CD4-positive, alpha-beta memory T cell (primary cell): ENCODE measurements around the gene MICAL3. TPM values are rescaled to one million over a fixed set of nuclear protein-coding genes. Genes with fewer than 3 reads are reported as not detected.
A peak's percentile ranks its signal among the peaks of the same experiment; 100 is the strongest.

Experiments
- CTCF ChIA-PET: fragments of 350-600 bp; sonication (Branson Sonifier 250); formaldehyde crosslinking; loops from one replicate; lab custom pipeline; 2021; ENCODE audit warnings: inconsistent platforms; ENCODE audit not compliant: partially characterized antibody; lab: Charles Lee
- POLR2A ChIA-PET: fragments of 350-600 bp; sonication (Branson Sonifier 250); formaldehyde crosslinking; loops from one replicate; lab custom pipeline; 2021; ENCODE audit not compliant: partially characterized antibody; lab: Charles Lee
- DNase-seq, 5 donors: peaks; one replicate each; pipeline versions ENCODE4 v3.0.0 to v3.0.0-alpha.2; 2020 to 2022; ENCODE audit warnings: mixed read lengths in 1 of 5
- H3K27ac ChIP-seq: one replicate; pipeline ENCODE4 v1.7.0; 2013; ENCODE audit warnings: low read depth, low read length
- H3K27me3 ChIP-seq: 2 replicates; pipeline ENCODE4 v1.7.0; 2013; ENCODE audit warnings: mild to moderate bottlenecking, low read length, moderate library complexity; ENCODE audit not compliant: insufficient read depth
- H3K36me3 ChIP-seq: 2 replicates; pipeline ENCODE4 v1.7.0; 2013; ENCODE audit warnings: mild to moderate bottlenecking, low read length, moderate library complexity; ENCODE audit not compliant: insufficient read depth
- H3K4me1 ChIP-seq: 2 replicates; pipeline ENCODE4 v1.7.0; 2013; ENCODE audit warnings: mild to moderate bottlenecking, low read length, moderate library complexity; ENCODE audit not compliant: insufficient read depth
- H3K4me3 ChIP-seq, 2 donors: one replicate each; pipeline ENCODE4 v1.7.0; 2013; ENCODE audit warnings: low read length in 2 of 2, mild to moderate bottlenecking in 1 of 2
- H3K9me3 ChIP-seq, 2 donors: one replicate each; pipeline ENCODE4 v1.7.0; 2013; ENCODE audit warnings: low read length in 2 of 2, control low read depth in 1 of 2; ENCODE audit not compliant: control insufficient read depth in 1 of 2
- H3K27ac Mint-ChIP-seq, 7 donors: one replicate each; pipeline ENCODE4 v1.8.0; 2020 to 2021; ENCODE audit warnings: mixed read lengths in 7 of 7, mild to moderate bottlenecking in 6 of 7, inconsistent platforms in 3 of 7, moderate library complexity in 3 of 7
- H3K27me3 Mint-ChIP-seq, 2 donors: one replicate each; pipeline ENCODE4 v1.8.0; 2020 to 2021; ENCODE audit warnings: mixed read lengths in 2 of 2
- H3K36me3 Mint-ChIP-seq, 2 donors: one replicate each; pipeline ENCODE4 v1.8.0; 2020 to 2021; ENCODE audit warnings: mixed read lengths in 2 of 2, inconsistent platforms in 1 of 2, mild to moderate bottlenecking in 1 of 2
- H3K4me1 Mint-ChIP-seq, 4 donors: one replicate each; pipeline ENCODE4 v1.8.0; 2020 to 2021; ENCODE audit warnings: mixed read lengths in 4 of 4, mild to moderate bottlenecking in 1 of 4
- H3K4me3 Mint-ChIP-seq, 8 donors: one replicate each; pipeline ENCODE4 v1.8.0; 2020 to 2021; ENCODE audit warnings: mixed read lengths in 8 of 8, mild to moderate bottlenecking in 7 of 8, moderate library complexity in 6 of 8, inconsistent platforms in 3 of 8
- H3K9me3 Mint-ChIP-seq, 8 donors: one replicate each; pipeline ENCODE4 v1.8.0; 2020 to 2021; ENCODE audit warnings: mixed read lengths in 8 of 8, mild to moderate bottlenecking in 5 of 8, inconsistent platforms in 3 of 8, moderate library complexity in 1 of 8
- intact Hi-C: fragments of 100-400 bp; cut with micrococcal nuclease; formaldehyde crosslinking; loops from one replicate; pipeline ENCODE4 v1.15.1; 2023
- polyA plus RNA-seq, 2 donors: library from polyadenylated mRNA; unstranded; fragments of 300-500 nt; fragmentation: Illumina TruSeq; gene quantifications; one replicate each; pipeline ENCODE4 v1.2.3, GENCODE V29; 2021
- total RNA-seq, 2 experiments: library from RNA; stranded (reverse); gene quantifications; one replicate each; pipeline ENCODE4 v1.2.3, GENCODE V29; 2021

The MICAL3 gene
- total and polyA plus RNA-seq, 4 experiments from 2014 or later, result 0.97 to 28.9 (median 14.4) TPM

- H3K27ac ChIP-seq, result peak within 1 kb of the TSS; percentile 57
- peaks cover 0 to 13% of the 10 kb centered on the region in 2 donors for H3K36me3 Mint-ChIP-seq
- peaks cover 46 to 91% (median 71%) of the 10 kb centered on the region in 4 donors for H3K4me1 Mint-ChIP-seq
- H3K27ac Mint-ChIP-seq, result peak within 1 kb of the TSS; percentile 87 to 98 (median 94)
- ChIA-PET CTCF (interaction anchor here (6.8 kb wide), 1 partner anchor 11 kb away, joined by 58 read pairs; no protein-coding TSS in a partner anchor), POLR2A (interaction anchor here (0.9 to 3.2 kb wide), 4 partner anchors 9 to 303 kb away, joined by 3 to 19 read pairs (median 6); partner anchors contain the start of gene PEX26)
- peaks cover 76% of the 10 kb centered on the region for H3K4me1 ChIP-seq
- intact Hi-C loops, result no loop called here
- H3K4me3 Mint-ChIP-seq, result peak within 1 kb of the TSS; percentile 88 to 99 (median 94)
- peak; percentile 34 to 52 (median 42) for DNase-seq
- H3K36me3 ChIP-seq, result no peaks in the 10 kb centered on the region
- H3K4me3 ChIP-seq, result peak within 1 kb of the TSS; percentile 51 to 61
- H3K9me3 ChIP-seq, result no peaks in the 10 kb centered on the region
- H3K9me3 Mint-ChIP-seq, result no peaks in the 10 kb centered on the region
- no peaks in the 10 kb centered on the region for H3K27me3 Mint-ChIP-seq
- no peaks in the 10 kb centered on the region for H3K27me3 ChIP-seq
Observed at GRCh38 chr22:17774206-17774925, 250.0 kb downstream of the MICAL3 start, which contains the start of gene BID. TSS of gene BID (minus strand) at chr22:17774469. CDS start at chr22:17750116, 24,353 bp downstream.

GRCh38 chr22:17773606-17774205 lies 250.7 kb downstream of the MICAL3 start:
- Histone ChIP-seq H3K36me3 (no peaks in the 10 kb centered on the region), H3K4me1 (peaks cover 70% of the 10 kb centered on the region), H3K4me3 (peak overlapping the region; percentile 51 to 61), H3K9me3 (no peaks in the 10 kb centered on the region), H3K27me3 (no peaks in the 10 kb centered on the region), H3K27ac (peak overlapping the region; percentile 57)
- intact Hi-C loops, result no loop called here
- ChIA-PET POLR2A (interaction anchor here (0.9 to 3.2 kb wide), 6 partner anchors 8 to 304 kb away, joined by 3 to 19 read pairs (median 6); partner anchors contain the start of gene PEX26), CTCF (interaction anchor here (1.1 to 6.8 kb wide), 5 partner anchors 8 to 32 kb away, joined by 3 to 58 read pairs (median 5); no protein-coding TSS in a partner anchor)
- peak; percentile 57 to 77 (median 60) for DNase-seq
- Mint-ChIP-seq H3K4me1 (peaks cover 40 to 88% (median 65%) of the 10 kb centered on the region in 4 donors), H3K9me3 (no peaks in the 10 kb centered on the region), H3K27me3 (no peaks in the 10 kb centered on the region), H3K36me3 (peaks cover 0 to 13% of the 10 kb centered on the region in 2 donors), H3K4me3 (peak overlapping the region; percentile 87 to 96 (median 90)), H3K27ac (peak overlapping the region; percentile 63 to 95 (median 88))

- ChIA-PET CTCF (interaction anchor here (0.8 to 6.8 kb wide), 6 partner anchors 8 to 31 kb away, joined by 3 to 58 read pairs (median 4); no protein-coding TSS in a partner anchor), POLR2A (interaction anchor here (0.9 to 3.2 kb wide), 6 partner anchors 8 to 305 kb away, joined by 3 to 19 read pairs (median 6); partner anchors contain the start of gene PEX26)
- no peaks in the 10 kb centered on the region for H3K36me3 ChIP-seq
- Mint-ChIP-seq H3K27me3 (no peaks in the 10 kb centered on the region), H3K9me3 (no peaks in the 10 kb centered on the region), H3K27ac (peak overlapping the region; percentile 63 to 95 (median 88)), H3K4me3 (peak overlapping the region; percentile 87 to 96 (median 90)), H3K4me1 (peaks cover 39 to 88% (median 63%) of the 10 kb centered on the region in 4 donors), H3K36me3 (peaks cover 0 to 14% of the 10 kb centered on the region in 2 donors)
- peak overlapping the region; percentile 57 for H3K27ac ChIP-seq
- peak overlapping the region; percentile 51 to 61 for H3K4me3 ChIP-seq
- H3K9me3 ChIP-seq, result no peaks in the 10 kb centered on the region
- no peak for DNase-seq
- no peaks in the 10 kb centered on the region for H3K27me3 ChIP-seq
- intact Hi-C loops, result no loop called here
- H3K4me1 ChIP-seq, result peaks cover 68% of the 10 kb centered on the region
Observed at GRCh38 chr22:17772958-17773605, 251.3 kb downstream of the MICAL3 start.

DNA sequence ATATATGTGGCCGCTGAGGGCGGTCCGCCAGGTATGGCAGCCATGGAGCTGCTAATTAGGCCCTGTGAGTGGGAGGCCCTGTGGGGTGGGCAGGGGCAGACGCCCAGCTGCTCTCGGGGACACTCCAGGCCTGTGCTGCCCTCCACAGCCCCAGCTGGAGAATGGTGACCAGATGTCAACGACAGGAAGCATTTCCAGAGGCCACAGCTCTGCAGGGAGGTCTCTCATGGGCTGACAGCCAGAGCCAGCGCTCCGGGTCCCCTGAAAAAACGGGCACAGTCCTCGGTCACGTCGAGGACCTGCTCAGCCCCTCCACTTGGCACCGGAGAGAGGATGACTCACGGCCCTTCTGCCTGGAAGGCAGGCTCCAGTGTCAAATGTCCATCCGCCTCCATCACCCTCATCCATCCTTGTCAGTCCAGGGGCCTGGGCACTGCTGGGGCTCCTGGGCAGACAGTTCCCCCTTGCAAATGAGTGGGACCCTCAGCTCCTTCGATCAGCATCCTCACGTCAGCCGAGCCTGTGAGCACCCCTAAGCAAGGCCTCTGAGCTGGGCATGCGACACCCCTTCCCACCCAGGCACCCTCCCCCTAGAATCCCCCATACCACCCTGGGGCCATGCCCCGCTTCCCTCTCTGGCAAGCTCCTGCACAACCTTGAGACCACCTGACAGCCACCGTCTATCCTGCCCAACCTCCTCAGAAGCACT lies 252.0 kb downstream of the MICAL3 start:
- Mint-ChIP-seq H3K4me1 (peaks cover 42 to 88% (median 65%) of the 10 kb centered on the region in 4 donors), H3K4me3 (peak overlapping the region; percentile 87 to 96 (median 90)), H3K9me3 (no peaks in the 10 kb centered on the region), H3K27me3 (no peaks in the 10 kb centered on the region), H3K36me3 (peaks cover 0 to 10% of the 10 kb centered on the region in 2 donors), H3K27ac (peak overlapping the region; percentile 5 to 95 (median 75))
- DNase-seq, result no peak
- intact Hi-C loops, result no loop called here
- ChIA-PET CTCF (interaction anchor here (0.8 to 6.8 kb wide), 6 partner anchors 9 to 31 kb away, joined by 3 to 58 read pairs (median 4); no protein-coding TSS in a partner anchor), POLR2A (interaction anchor here (1.1 to 3.2 kb wide), 5 partner anchors 8 to 134 kb away, joined by 3 to 19 read pairs (median 5); partner anchors contain the start of gene BCL2L13)
- Histone ChIP-seq H3K36me3 (no peaks in the 10 kb centered on the region), H3K27ac (peak overlapping the region; percentile 57), H3K27me3 (no peaks in the 10 kb centered on the region), H3K4me3 (peak overlapping the region in 1 of 2 donors; percentile 51), H3K9me3 (no peaks in the 10 kb centered on the region), H3K4me1 (peaks cover 70% of the 10 kb centered on the region)

- no peak overlapping the region for H3K27ac ChIP-seq
- no peak for DNase-seq
- Mint-ChIP-seq H3K4me1 (peaks cover 34 to 79% (median 52%) of the 10 kb centered on the region in 4 donors), H3K36me3 (peaks cover 0 to 5% of the 10 kb centered on the region in 2 donors), H3K27me3 (no peaks in the 10 kb centered on the region), H3K9me3 (no peaks in the 10 kb centered on the region), H3K4me3 (peak overlapping the region in 2 of 8 donors; percentile 6 to 25), H3K27ac (peak overlapping the region; percentile 48 to 80 (median 71))
- H3K4me3 ChIP-seq, result no peak overlapping the region
- intact Hi-C loops, result no loop called here
- H3K9me3 ChIP-seq, result no peaks in the 10 kb centered on the region
- H3K36me3 ChIP-seq, result no peaks in the 10 kb centered on the region
- H3K4me1 ChIP-seq, result peaks cover 55% of the 10 kb centered on the region
- no peaks in the 10 kb centered on the region for H3K27me3 ChIP-seq
- ChIA-PET CTCF (interaction anchor here (1.1 to 6.8 kb wide), 2 partner anchors 15 to 29 kb away, joined by 4 to 58 read pairs; no protein-coding TSS in a partner anchor), POLR2A (interaction anchor here (0.6 to 1.9 kb wide), 2 partner anchors 10 to 636 kb away, joined by 3 to 13 read pairs; no protein-coding TSS in a partner anchor)
Observed at GRCh38 chr22:17770180-17771077, 253.9 kb downstream of the MICAL3 start.
